Gastrocnemius medialis (tissue), 4 donors: ENCODE measurements around the gene CCDC192. TPM values are rescaled to one million over a fixed set of nuclear protein-coding genes. Genes with fewer than 3 reads are reported as not detected.

Experiments used
- ATAC-seq, 2 donors: fragments of 150-250 bp; one replicate each; pipeline ENCODE4 v1.9.1; 2016
- DNase-seq, 2 donors: peaks; one replicate each; pipeline ENCODE4 v3.0.0-alpha.2; 2019
- H3K27ac ChIP-seq, 4 donors: fragments of 200-600 bp; sonication (generic); 1 replicate in 1 of 4; 2 replicates in 3 of 4; pipeline ENCODE4 v1.5.1; 2016 to 2018; ENCODE audit warnings: mild to moderate bottlenecking in 2 of 4, moderate library complexity in 1 of 4
- H3K27me3 ChIP-seq, 3 donors: fragments of 200-600 bp; sonication (generic) in 2 of 3; 1 replicate in 1 of 3; 2 replicates in 2 of 3; pipeline versions ENCODE4 v1.5.1 to v1.6.0; 2016 to 2019; ENCODE audit warnings: mild to moderate bottlenecking in 1 of 3, moderate library complexity in 1 of 3
- H3K36me3 ChIP-seq, 2 donors: fragments of 200-600 bp; sonication (generic) in 1 of 2; one replicate each; pipeline ENCODE4 v1.5.1; 2017 to 2018
- H3K4me1 ChIP-seq, 2 donors: fragments of 200-600 bp; sonication (generic) in 1 of 2; one replicate each; pipeline ENCODE4 v1.5.1; 2016 to 2017; ENCODE audit warnings: mild to moderate bottlenecking in 2 of 2
- H3K4me3 ChIP-seq, 4 donors: fragments of 200-600 bp; sonication (generic) in 3 of 4; 1 replicate in 1 of 4; 2 replicates in 3 of 4; pipeline ENCODE4 v1.5.1; 2016 to 2019; ENCODE audit warnings: mild to moderate bottlenecking in 2 of 4
- H3K9me3 ChIP-seq, 3 donors: fragments of 200-600 bp; sonication (generic) in 2 of 3; 1 replicate in 1 of 3; 2 replicates in 2 of 3; pipeline ENCODE4 v1.5.1; 2016 to 2019
- CTCF ChIP-seq, 5 experiments: fragments of 450-650 bp in 3 of 5; fragments of 200-600 bp in 2 of 5; sonication (generic) in 2 of 5; IDR thresholded peaks in 4 of 5; conservative IDR thresholded peaks in 1 of 5; 1 replicate in 4 of 5; 2 replicates in 1 of 5; pipeline ENCODE4 v1.5.1; 2016 to 2019; ENCODE audit warnings: antibody characterized with exemption in 5 of 5, mild to moderate bottlenecking in 3 of 5, moderate library complexity in 3 of 5
- POLR2A ChIP-seq, 2 donors: fragments of 450-650 bp; IDR thresholded peaks; one replicate each; pipeline ENCODE4 v1.6.1; 2017; ENCODE audit warnings: antibody characterized with exemption in 2 of 2, mild to moderate bottlenecking in 2 of 2, moderate library complexity in 2 of 2
- in situ Hi-C, 4 donors: fragments of 200-750 bp; cut with MboI; loops; one replicate each; pipeline versions ENCODE4 v1.15.0 to v1.8.0; 2017; ENCODE audit warnings: low sequenced_read_pairs in 4 of 4
- intact Hi-C: fragments of 100-400 bp; cut with DNase I; formaldehyde crosslinking; loops from one replicate; pipeline ENCODE4 v1.15.1; 2023; ENCODE audit warnings: low total_unique reads
- total RNA-seq, 4 donors: library from RNA; depleted of rRNA; stranded (reverse); fragments of >200 nt; gene quantifications; one replicate each; pipeline versions ENCODE4 v1.1.0 to v1.2.3, GENCODE V29; 2016

The CCDC192 gene
- total RNA-seq, 4 donors from 2014 or later, result not detected

- Histone ChIP-seq H3K4me1 (no peaks in the 10 kb centered on the region), H3K27ac (no peak overlapping the region), H3K9me3 (no peaks in the 10 kb centered on the region), H3K4me3 (no peak overlapping the region), H3K36me3 (no peaks in the 10 kb centered on the region), H3K27me3 (no peaks in the 10 kb centered on the region)
- DNase-seq, result no peak
- in situ Hi-C loops, result no loop called here
- ATAC-seq, result no peak
- intact Hi-C loops, result no loop called here
- TF ChIP-seq POLR2A (IDR thresholded peaks at IDR 0.05) (no peak), CTCF (IDR thresholded peaks at IDR 0.05 in 4 of 5, conservative IDR thresholded peaks at IDR 0.05 in 1 of 5) (no peak)
Measured at GRCh38 chr5:127863610-127864395, 160.6 kb downstream of the CCDC192 start.

- TF ChIP-seq POLR2A (IDR thresholded peaks at IDR 0.05), result no peak
- no peak for TF ChIP-seq CTCF (IDR thresholded peaks at IDR 0.05 in 4 of 5, conservative IDR thresholded peaks at IDR 0.05 in 1 of 5)
- H3K4me1 ChIP-seq, result no peaks in the 10 kb centered on the region
- in situ Hi-C loops (no loop called here), intact Hi-C loops (no loop called here)
- no peak overlapping the region for H3K27ac ChIP-seq
- ATAC-seq (no peak), DNase-seq (no peak)
- no peaks in the 10 kb centered on the region for H3K27me3 ChIP-seq
- H3K36me3 ChIP-seq, result no peaks in the 10 kb centered on the region
- H3K9me3 ChIP-seq, result no peaks in the 10 kb centered on the region
- no peak overlapping the region for H3K4me3 ChIP-seq
Measured at GRCh38 chr5:127864511-127864910, 161.3 kb downstream of the CCDC192 start.

- no peak for TF ChIP-seq POLR2A (IDR thresholded peaks at IDR 0.05)
- TF ChIP-seq CTCF (IDR thresholded peaks at IDR 0.05 in 4 of 5, conservative IDR thresholded peaks at IDR 0.05 in 1 of 5), result no peak
- no peaks in the 10 kb centered on the region for H3K9me3 ChIP-seq
- H3K27me3 ChIP-seq, result no peaks in the 10 kb centered on the region
- ATAC-seq (no peak), DNase-seq (no peak)
- no peaks in the 10 kb centered on the region for H3K36me3 ChIP-seq
- no peak overlapping the region for H3K27ac ChIP-seq
- in situ Hi-C loops (no loop called here), intact Hi-C loops (no loop called here)
- no peaks in the 10 kb centered on the region for H3K4me1 ChIP-seq
- no peak overlapping the region for H3K4me3 ChIP-seq
Measured at GRCh38 chr5:127865273-127865672, 162.1 kb downstream of the CCDC192 start.

GRCh38 chr5:127867022-127867783, 164.0 kb downstream of the CCDC192 start:
- TF ChIP-seq CTCF (IDR thresholded peaks at IDR 0.05 in 4 of 5, conservative IDR thresholded peaks at IDR 0.05 in 1 of 5) (no peak), POLR2A (IDR thresholded peaks at IDR 0.05) (no peak)
- H3K4me1 ChIP-seq, result peaks cover 14 to 18% of the 10 kb centered on the region in 2 donors
- H3K9me3 ChIP-seq, result no peaks in the 10 kb centered on the region
- H3K27me3 ChIP-seq, result no peaks in the 10 kb centered on the region
- ATAC-seq (peak in 1 of 2 donors; percentile 31), DNase-seq (no peak)
- peak overlapping the region in 1 of 4 donors; percentile 18 for H3K27ac ChIP-seq
- intact Hi-C loops, result no loop called here
- H3K4me3 ChIP-seq, result no peak overlapping the region
- in situ Hi-C loops, result no loop called here
- no peaks in the 10 kb centered on the region for H3K36me3 ChIP-seq
